HepG2 (cell line): ENCODE results near the gene PARD3. TPM values are rescaled to one million over a fixed set of nuclear protein-coding genes. Genes with fewer than 3 reads are reported as not detected.

Source experiments
- ATAC-seq: fragments of 200-7000 bp; cut with Tn5 transposase; 3 replicates; pipeline ENCODE4 v1.9.1; 2020; ENCODE audit warnings: mild to moderate bottlenecking, moderate library complexity
- BruUV-seq: library from RNA; stranded (reverse); fragments of 400-500 nt; replicated peaks from 2 replicates; lab custom pipeline; 2021; lab: Mats Ljungman, UMichigan
- CTCF ChIA-PET: fragments of 300-600 bp; formaldehyde crosslinking; extraction: SDS; loops from one replicate; lab custom pipeline; 2021; ENCODE audit warnings: low total read pairs, inconsistent platforms, low intra/inter-chr PET ratio; lab: Yijun Ruan, JAX
- POLR2A ChIA-PET: fragments of 350-600 bp; sonication (Branson Sonifier 250); formaldehyde crosslinking; loops from one replicate; lab custom pipeline; 2020; ENCODE audit warnings: antibody characterized with exemption, inconsistent platforms; lab: Yijun Ruan, JAX
- DNase-seq: peaks from one replicate; pipeline ENCODE4 v3.0.0-alpha.2; 2015; ENCODE audit warnings: low spot score
- FAIRE-seq: peaks from 3 replicates; lab custom pipeline; 2011; peaks lifted over from hg19 to GRCh38; lab: Jason Lieb, UNC
- H2AFZ ChIP-seq: one replicate; pipeline ENCODE4 v1.6.1; 2011; ENCODE audit warnings: low read length, inconsistent platforms
- H3K27ac ChIP-seq: fragments of 300-600 bp; 3 replicates; pipeline ENCODE4 v1.8.0; 2011; ENCODE audit warnings: mixed run types, mild to moderate bottlenecking, mixed read lengths, low read length, inconsistent platforms; ENCODE audit not compliant: insufficient read depth; ENCODE audit errors: extremely low read length
- H3K27me3 ChIP-seq, 2 experiments: fragments of 200-600 bp in 1 of 2; 2 replicates in 1 of 2; 3 replicates in 1 of 2; pipeline versions ENCODE4 v1.6.0 to v1.8.0; 2011; ENCODE audit warnings: low read length in 2 of 2, mild to moderate bottlenecking in 2 of 2, moderate library complexity in 2 of 2, inconsistent platforms in 1 of 2; ENCODE audit not compliant: insufficient read depth in 2 of 2, control insufficient read depth in 1 of 2
- H3K36me3 ChIP-seq, 2 experiments: fragments of 200-600 bp in 1 of 2; replicated peaks in 1 of 2; 2 replicates in 1 of 2; 3 replicates in 1 of 2; pipeline versions ENCODE4 v1.5.1 to v1.8.0; 2011; ENCODE audit warnings: low read length in 2 of 2, inconsistent platforms in 1 of 2; ENCODE audit not compliant: insufficient read depth in 2 of 2, control insufficient read depth in 1 of 2
- H3K4me1 ChIP-seq: 2 replicates; pipeline ENCODE4 v1.5.1; 2012; ENCODE audit warnings: low read length, inconsistent platforms; ENCODE audit not compliant: insufficient read depth
- H3K4me2 ChIP-seq: 2 replicates; pipeline ENCODE4 v1.6.0; 2011; ENCODE audit warnings: low read depth, low read length, inconsistent platforms
- H3K4me3 ChIP-seq, 3 experiments: fragments of 200-600 bp in 1 of 3; sonication (generic), shearing (Covaris generic) in 1 of 3; replicated peaks in 1 of 3; 2 replicates each; pipeline ENCODE4 v1.5.1; 2011 to 2016; ENCODE audit warnings: low read length in 3 of 3, inconsistent platforms in 2 of 3, low read depth in 2 of 3, mild to moderate bottlenecking in 2 of 3, control low read depth in 1 of 3, mixed read lengths in 1 of 3; ENCODE audit not compliant: insufficient read depth in 1 of 3
- H3K79me2 ChIP-seq: one replicate; pipeline ENCODE4 v1.6.1; 2011; ENCODE audit warnings: low read length, inconsistent platforms; ENCODE audit not compliant: insufficient read depth
- H3K9ac ChIP-seq: 2 replicates; pipeline ENCODE4 v1.6.0; 2011; ENCODE audit warnings: mild to moderate bottlenecking, low read depth, low read length, inconsistent platforms; ENCODE audit not compliant: insufficient read depth
- H3K9me3 ChIP-seq: 2 replicates; pipeline ENCODE4 v1.5.1; 2012; ENCODE audit warnings: mild to moderate bottlenecking, low read length
- H4K20me1 ChIP-seq: 2 replicates; pipeline ENCODE4 v1.6.0; 2011; ENCODE audit warnings: inconsistent platforms, mild to moderate bottlenecking, low read length, moderate library complexity; ENCODE audit not compliant: insufficient read depth
- AHR ChIP-seq: IDR thresholded peaks from 2 replicates; pipeline ENCODE4 v1.6.1; 2018; ENCODE audit warnings: missing genetic modification reagents, missing compliant biosample characterization
- ELF3 ChIP-seq: IDR thresholded peaks from 2 replicates; pipeline ENCODE4 v1.6.1; 2016; ENCODE audit warnings: missing genetic modification reagents, missing compliant biosample characterization
- HDAC1 ChIP-seq: sonication (generic); formaldehyde crosslinking; IDR thresholded peaks from 2 replicates; pipeline ENCODE4 v1.5.1; 2020; ENCODE audit warnings: mild to moderate bottlenecking, missing genetic modification reagents
- MIXL1 ChIP-seq: IDR thresholded peaks from 2 replicates; pipeline ENCODE4 v1.6.1; 2016
- MZF1 ChIP-seq: sonication (generic); formaldehyde crosslinking; IDR thresholded peaks from 2 replicates; pipeline ENCODE4 v1.8.1; 2023; ENCODE audit warnings: mild to moderate bottlenecking, missing genetic modification reagents, borderline replicate concordance
- PRMT3 ChIP-seq: sonication (generic); formaldehyde crosslinking; IDR thresholded peaks from 2 replicates; pipeline ENCODE4 v1.8.1; 2022; ENCODE audit warnings: low read depth, mild to moderate bottlenecking, moderate library complexity, missing genetic modification reagents, borderline replicate concordance
- SETDB1 ChIP-seq: sonication (generic); formaldehyde crosslinking; IDR thresholded peaks from 2 replicates; pipeline ENCODE4 v1.5.1; 2020; ENCODE audit warnings: missing genetic modification reagents, mild to moderate bottlenecking, borderline replicate concordance
- ZNF441 ChIP-seq: sonication (generic); formaldehyde crosslinking; IDR thresholded peaks from 2 replicates; pipeline ENCODE4 v1.7.0; 2021; ENCODE audit warnings: missing genetic modification reagents, borderline replicate concordance
- ZNF446 ChIP-seq: sonication (generic); formaldehyde crosslinking; IDR thresholded peaks from 2 replicates; pipeline ENCODE4 v1.5.0; 2020; ENCODE audit warnings: mild to moderate bottlenecking, missing genetic modification reagents
- ZNF543 ChIP-seq: sonication (generic); formaldehyde crosslinking; IDR thresholded peaks from 2 replicates; pipeline ENCODE4 v1.4.0; 2020; ENCODE audit warnings: mild to moderate bottlenecking, missing genetic modification reagents
- ZNF550 ChIP-seq: sonication (generic); formaldehyde crosslinking; IDR thresholded peaks from 2 replicates; pipeline ENCODE4 v1.4.0; 2020; ENCODE audit warnings: mild to moderate bottlenecking, missing genetic modification reagents, borderline replicate concordance
- ZNF713 ChIP-seq: sonication (generic); formaldehyde crosslinking; IDR thresholded peaks from 2 replicates; pipeline ENCODE4 v1.4.0; 2020; ENCODE audit warnings: mild to moderate bottlenecking, missing genetic modification reagents
- ZNF761 ChIP-seq: sonication (generic); formaldehyde crosslinking; conservative IDR thresholded peaks from 2 replicates; pipeline ENCODE4 v1.4.0; 2020; ENCODE audit warnings: mild to moderate bottlenecking, missing genetic modification reagents
- WGBS: methylation state at CpG from one replicate; pipeline ENCODE4 v1.1.6; 2017; ENCODE audit warnings: low lambda C conversion rate; 5-methylcytosine and 5-hydroxymethylcytosine counted together
- in situ Hi-C: cut with HindIII; loops from 2 replicates; pipeline ENCODE4 v1.10.0; 2017; ENCODE audit warnings: low pct_unique_long_range_greater_than_20kb; ENCODE audit not compliant: extremely low pct_ligation_motif_present
- intact Hi-C: fragments of 100-400 bp; cut with micrococcal nuclease; formaldehyde crosslinking; loops from one replicate; pipeline ENCODE4 v1.10.0; 2022; ENCODE audit not compliant: unreplicated experiment
- polyA plus RNA-seq, 8 experiments: library from polyadenylated mRNA; depleted of rRNA in 3 of 8; stranded (reverse) in 7 of 8; unstranded in 1 of 8; fragments of >200 nt; fragmentation: Illumina TruSeq in 4 of 8; extraction: Trizol in 4 of 8; gene quantifications; 2 replicates each; pipeline versions ENCODE4 v1.2.1 to v1.2.3, GENCODE V29; 2011 to 2016; ENCODE audit warnings: low read depth in 4 of 8, missing spikeins in 1 of 8, mixed read lengths in 1 of 8; ENCODE audit not compliant: insufficient read depth in 1 of 8
- total RNA-seq, 5 experiments: library from RNA; depleted of rRNA; stranded (reverse); fragments of >200 nt; fragmentation: Illumina TruSeq; extraction: Trizol; gene quantifications; 2 replicates each; pipeline ENCODE4 v1.2.3, GENCODE V29; 2016; ENCODE audit warnings: low read depth in 1 of 5
- TF ChIP-seq, protein P1 (sequence below), 2 experiments: fragments of 450-650 bp in 1 of 2; sonication (generic) in 1 of 2; formaldehyde crosslinking in 1 of 2; IDR thresholded peaks; 2 replicates each; pipeline versions ENCODE4 v1.6.1 to v1.8.0; 2016 to 2022; ENCODE audit warnings: antibody characterized with exemption in 1 of 2, mild to moderate bottlenecking in 1 of 2, missing genetic modification reagents in 1 of 2

PARD3 gene
- total and polyA plus RNA-seq, 2 of the 13 experiments (the other 11 are each of a cell fraction or from before 2014, with no cell fraction given), result 40.9 to 60.0 TPM

- Histone ChIP-seq H3K4me2 (no peak overlapping the region), H2AFZ (no peak overlapping the region), H4K20me1 (peaks cover 32% of the 10 kb centered on the region), H3K9me3 (no peaks in the 10 kb centered on the region), H3K79me2 (peaks cover 96% of the 10 kb centered on the region), H3K4me3 (no peak overlapping the region)
- FAIRE-seq, result no peak
- TF ChIP-seq MZF1 (no peak), AHR (CRISPR knock-in tag) (no peak), ZNF441 (no peak), PRMT3 (CRISPR knock-in tag) (no peak), MIXL1 (CRISPR knock-in tag) (no peak), ZNF446 (CRISPR knock-in tag) (no peak), ZNF543 (CRISPR knock-in tag) (no peak), ZNF713 (no peak), ZNF550 (CRISPR knock-in tag) (no peak), SETDB1 (CRISPR knock-in tag) (no peak), ZNF761 (CRISPR knock-in tag) (no peak), HDAC1 (CRISPR knock-in tag) (no peak), ELF3 (CRISPR knock-in tag) (no peak)
- TF ChIP-seq, protein P1, sequence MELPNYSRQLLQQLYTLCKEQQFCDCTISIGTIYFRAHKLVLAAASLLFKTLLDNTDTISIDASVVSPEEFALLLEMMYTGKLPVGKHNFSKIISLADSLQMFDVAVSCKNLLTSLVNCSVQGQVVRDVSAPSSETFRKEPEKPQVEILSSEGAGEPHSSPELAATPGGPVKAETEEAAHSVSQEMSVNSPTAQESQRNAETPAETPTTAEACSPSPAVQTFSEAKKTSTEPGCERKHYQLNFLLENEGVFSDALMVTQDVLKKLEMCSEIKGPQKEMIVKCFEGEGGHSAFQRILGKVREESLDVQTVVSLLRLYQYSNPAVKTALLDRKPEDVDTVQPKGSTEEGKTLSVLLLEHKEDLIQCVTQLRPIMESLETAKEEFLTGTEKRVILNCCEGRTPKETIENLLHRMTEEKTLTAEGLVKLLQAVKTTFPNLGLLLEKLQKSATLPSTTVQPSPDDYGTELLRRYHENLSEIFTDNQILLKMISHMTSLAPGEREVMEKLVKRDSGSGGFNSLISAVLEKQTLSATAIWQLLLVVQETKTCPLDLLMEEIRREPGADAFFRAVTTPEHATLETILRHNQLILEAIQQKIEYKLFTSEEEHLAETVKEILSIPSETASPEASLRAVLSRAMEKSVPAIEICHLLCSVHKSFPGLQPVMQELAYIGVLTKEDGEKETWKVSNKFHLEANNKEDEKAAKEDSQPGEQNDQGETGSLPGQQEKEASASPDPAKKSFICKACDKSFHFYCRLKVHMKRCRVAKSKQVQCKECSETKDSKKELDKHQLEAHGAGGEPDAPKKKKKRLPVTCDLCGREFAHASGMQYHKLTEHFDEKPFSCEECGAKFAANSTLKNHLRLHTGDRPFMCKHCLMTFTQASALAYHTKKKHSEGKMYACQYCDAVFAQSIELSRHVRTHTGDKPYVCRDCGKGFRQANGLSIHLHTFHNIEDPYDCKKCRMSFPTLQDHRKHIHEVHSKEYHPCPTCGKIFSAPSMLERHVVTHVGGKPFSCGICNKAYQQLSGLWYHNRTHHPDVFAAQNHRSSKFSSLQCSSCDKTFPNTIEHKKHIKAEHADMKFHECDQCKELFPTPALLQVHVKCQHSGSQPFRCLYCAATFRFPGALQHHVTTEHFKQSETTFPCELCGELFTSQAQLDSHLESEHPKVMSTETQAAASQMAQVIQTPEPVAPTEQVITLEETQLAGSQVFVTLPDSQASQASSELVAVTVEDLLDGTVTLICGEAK (IDR thresholded peaks at IDR 0.05), result no peak
- TF ChIP-seq, protein P1 (CRISPR knock-in tag; IDR thresholded peaks at IDR 0.05), result no peak
- TF ChIP-seq, all 625 proteins: peak for 0
- Histone ChIP-seq H3K4me1 (peaks cover 64% of the 10 kb centered on the region), H3K9ac (no peak overlapping the region), H3K27me3 (no peaks in the 10 kb centered on the region), H3K36me3 (no peaks in the 10 kb centered on the region), H3K27ac (no peak overlapping the region)
- BruUV-seq, result no TSS peak
- POLR2A ChIA-PET, result no interaction called here
- intact Hi-C loops, result no loop called here
- ATAC-seq, result no peak
- in situ Hi-C loops, result no loop called here
- 95% methylated on average over 1 of the region's 1 CpG for WGBS
- CTCF ChIA-PET, result no interaction called here
- DNase-seq, result no peak
These were observed 53.6 kb downstream of the PARD3 start for GRCh38 chr10:34761453-34761852.
